NOMO-1 treated with DMSO at 0.1 percent for 48 hours (cell line): Measurements from ENCODE around the gene TET1.
"Not testable (repeated sequence)": the region's sequence is repeated elsewhere in the genome, so short reads cannot be mapped to it uniquely, and the experiment has no call there.

Experiments
- DNase-seq: peaks from one replicate; lab custom pipeline; 2025; ENCODE audit not compliant: unreplicated experiment; lab: John Stamatoyannopoulos, UW

Gene TET1

DNA sequence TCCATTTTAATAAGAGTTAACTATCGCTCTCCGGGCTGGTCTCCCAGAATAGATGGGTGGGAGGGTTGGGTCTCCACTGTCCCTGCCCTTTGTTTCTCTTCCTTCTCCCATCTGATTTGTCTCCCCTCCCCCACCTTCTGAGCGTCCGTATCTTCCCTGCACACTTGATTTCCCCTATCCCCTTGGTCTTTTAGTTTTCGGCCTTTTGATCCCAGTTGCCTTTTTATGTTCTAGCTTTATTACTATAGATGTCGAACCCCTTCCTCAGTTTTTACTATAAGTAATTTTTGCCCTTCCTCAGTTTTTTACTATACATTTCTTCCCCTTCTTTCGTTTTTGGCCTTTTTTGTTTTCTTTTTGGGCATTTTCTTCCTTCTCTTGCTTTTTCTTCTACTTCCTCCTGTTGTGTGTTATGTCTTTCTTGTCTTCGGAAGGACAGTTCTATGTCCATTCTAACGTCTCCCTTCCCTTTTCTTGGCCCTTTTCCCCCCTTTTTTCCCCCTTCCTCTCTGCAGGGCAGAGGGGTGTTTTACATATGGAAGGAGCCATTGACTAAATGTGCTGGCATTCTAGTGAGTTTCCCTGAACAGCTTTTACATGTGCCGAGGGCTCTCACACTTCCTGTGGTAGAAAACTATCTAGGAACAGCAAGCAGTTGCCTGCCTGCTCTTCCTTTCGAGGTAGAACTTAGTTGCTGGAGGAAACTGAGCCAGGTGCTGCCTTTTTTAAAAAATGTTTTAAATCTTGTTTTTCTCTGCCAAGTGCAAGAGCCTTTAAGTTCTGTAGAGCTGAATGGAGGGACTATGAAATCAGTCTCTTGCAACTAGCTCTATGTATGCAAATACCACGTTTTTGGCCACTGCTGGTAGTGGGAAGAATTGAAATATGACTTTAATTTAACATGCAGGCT is 2.8 kb downstream of the TET1 start:
- no peak for DNase-seq

DNA sequence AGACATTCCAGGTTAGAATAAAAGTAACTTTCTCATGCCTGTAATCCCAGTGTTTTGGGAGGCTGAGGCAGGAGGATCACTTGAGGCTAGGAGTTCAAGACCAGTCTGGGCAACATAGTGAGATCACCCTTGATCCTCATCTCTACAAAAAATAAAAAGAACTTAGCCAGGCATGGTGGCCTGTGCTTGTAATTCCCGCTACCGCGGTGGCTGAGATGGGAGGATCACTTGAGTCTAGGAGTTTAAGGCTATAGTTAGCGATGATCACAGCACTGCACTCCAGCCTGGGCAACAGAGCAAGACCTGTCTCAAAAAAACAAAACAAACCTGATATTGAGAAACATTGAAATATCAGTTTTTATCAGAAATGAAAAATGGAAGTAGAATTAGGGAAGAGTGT is 4.6 kb downstream of the TET1 start:
- no peak for DNase-seq

DNA sequence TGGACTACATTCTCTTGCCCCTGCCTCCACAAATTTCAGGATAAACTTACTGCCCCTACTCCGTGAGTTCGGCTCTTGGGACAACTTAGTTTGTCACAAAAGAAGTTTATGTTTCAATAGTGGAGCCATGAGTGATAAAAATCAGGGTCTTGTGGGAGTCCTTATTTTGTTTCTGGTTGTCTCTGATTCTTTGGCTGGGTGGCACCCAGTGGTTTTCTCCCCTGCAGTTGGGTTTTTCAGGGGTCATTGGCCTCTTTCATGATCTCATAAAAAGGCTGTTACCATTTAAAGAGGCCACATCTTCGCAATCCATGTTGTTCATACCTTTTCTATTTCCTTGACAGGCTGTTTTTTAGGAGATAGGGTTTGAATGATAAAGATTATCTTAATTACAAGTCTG is 5.5 kb downstream of the TET1 start:
- no peak for DNase-seq

GRCh38 chr10:68566351-68566750 is 6.2 kb downstream of the TET1 start:
- no peak for DNase-seq

DNA sequence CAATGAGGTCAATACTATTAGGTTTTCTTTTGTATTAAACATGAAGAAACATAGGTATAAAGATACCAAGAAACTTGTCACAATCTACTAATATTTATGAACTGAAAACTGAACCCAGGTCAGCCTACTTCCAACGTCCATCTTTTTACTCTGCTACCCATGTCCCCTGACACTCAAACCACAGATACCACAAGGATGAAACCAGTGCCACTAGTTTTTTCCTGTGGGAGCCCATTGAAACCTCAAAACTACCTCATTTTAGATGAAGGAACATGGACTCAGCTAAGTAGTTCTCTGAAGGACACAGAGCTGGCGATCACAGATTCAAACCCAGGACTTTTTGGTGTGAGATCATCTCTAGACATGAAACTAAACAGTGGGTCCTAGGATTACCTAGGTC is 6.8 kb downstream of the TET1 start:
- peak; percentile 38 for DNase-seq

GRCh38 chr10:68572151-68572550 is 12.0 kb downstream of the TET1 start:
- DNase-seq: no peak

- no peak for DNase-seq
Measured at GRCh38 chr10:68574051-68574450, 13.9 kb downstream of the TET1 start.

- DNase-seq: no peak
Measured at GRCh38 chr10:68576118-68576517, 16.0 kb downstream of the TET1 start.

- no peak for DNase-seq
Measured at GRCh38 chr10:68578974-68579373, 18.8 kb downstream of the TET1 start.

DNA sequence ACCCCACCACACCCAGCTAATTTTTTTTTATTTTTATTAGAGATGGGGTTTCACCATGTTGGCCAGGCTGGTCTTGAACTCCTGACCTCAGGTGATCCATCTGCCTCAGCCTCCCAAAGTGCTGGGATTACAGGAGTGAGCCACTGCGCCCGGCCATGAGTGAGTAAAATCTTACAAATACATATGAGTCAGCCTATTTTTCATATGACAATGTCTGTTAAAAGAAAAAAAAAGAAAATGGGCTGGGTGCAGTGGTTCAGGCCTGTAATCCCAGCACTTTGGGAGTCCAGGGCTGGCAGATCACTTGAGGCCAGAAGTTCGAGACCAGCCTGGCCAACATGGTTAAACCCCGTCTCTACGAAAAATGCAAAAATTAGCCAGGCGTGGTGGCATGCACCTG is 24.1 kb downstream of the TET1 start:
- not testable (repeated sequence) for DNase-seq

GRCh38 chr10:68586606-68587305 is 26.6 kb downstream of the TET1 start:
- DNase-seq: no peak

DNA sequence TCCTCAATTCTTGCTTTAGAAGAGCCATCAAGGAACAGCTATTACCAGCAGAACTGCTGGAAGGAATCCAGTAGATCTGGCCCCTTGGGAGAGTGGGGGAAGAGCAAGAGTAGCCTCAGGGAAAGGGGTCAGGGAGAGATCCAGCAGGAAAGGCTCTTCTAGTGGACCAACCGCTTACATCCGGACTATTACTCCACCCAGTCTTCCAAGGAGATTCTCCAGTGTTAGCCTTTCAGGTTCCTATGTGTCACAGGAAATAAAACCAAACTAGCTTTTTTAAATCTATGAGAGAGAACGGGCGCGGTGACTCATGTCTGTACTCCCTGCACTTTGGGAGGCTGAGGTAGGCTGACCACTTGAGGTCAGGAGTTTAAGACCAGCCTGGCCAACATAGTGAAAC is 34.3 kb downstream of the TET1 start:
- no peak for DNase-seq

GRCh38 chr10:68595513-68595912 is 35.4 kb downstream of the TET1 start:
- DNase-seq: no peak

DNA sequence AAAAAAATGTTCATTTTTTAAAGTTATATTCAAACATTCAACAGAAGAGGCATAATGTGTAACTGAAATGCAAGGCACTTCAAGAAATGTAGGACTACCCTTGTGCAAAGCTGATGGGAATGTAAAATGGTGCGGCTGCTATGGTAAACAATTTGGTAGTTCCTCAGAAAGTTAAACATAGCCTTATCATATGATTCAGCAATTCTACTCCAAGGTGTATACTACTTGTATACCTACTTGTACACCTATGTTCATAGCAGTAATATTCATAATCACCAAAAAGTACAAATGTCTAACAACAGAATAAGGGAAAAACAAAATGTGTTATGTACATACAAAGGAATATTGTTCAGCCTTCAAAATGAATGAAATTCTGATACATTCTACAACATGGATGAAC is 37.3 kb downstream of the TET1 start:
- DNase-seq: no peak

- no peak for DNase-seq
Measured at GRCh38 chr10:68598978-68599770, 39.0 kb downstream of the TET1 start.

GRCh38 chr10:68599771-68600040 is 39.6 kb downstream of the TET1 start:
- no peak for DNase-seq

- DNase-seq: peak; percentile 77
Measured at GRCh38 chr10:68600041-68600778, 40.1 kb downstream of the TET1 start.

GRCh38 chr10:68601501-68602265 is 41.5 kb downstream of the TET1 start:
- DNase-seq: no peak

GRCh38 chr10:68602434-68602833 is 42.3 kb downstream of the TET1 start:
- DNase-seq: no peak

GRCh38 chr10:68603766-68604165 is 43.6 kb downstream of the TET1 start:
- DNase-seq: no peak
